ENCODE data around the gene AFTPH. TPM values are rescaled to one million over a fixed set of nuclear protein-coding genes. Genes with fewer than 3 reads are reported as not detected.

AFTPH gene
- polyA plus RNA-seq, 3 donors: 22.3 to 28.6 (median 28.4) TPM

DNA sequence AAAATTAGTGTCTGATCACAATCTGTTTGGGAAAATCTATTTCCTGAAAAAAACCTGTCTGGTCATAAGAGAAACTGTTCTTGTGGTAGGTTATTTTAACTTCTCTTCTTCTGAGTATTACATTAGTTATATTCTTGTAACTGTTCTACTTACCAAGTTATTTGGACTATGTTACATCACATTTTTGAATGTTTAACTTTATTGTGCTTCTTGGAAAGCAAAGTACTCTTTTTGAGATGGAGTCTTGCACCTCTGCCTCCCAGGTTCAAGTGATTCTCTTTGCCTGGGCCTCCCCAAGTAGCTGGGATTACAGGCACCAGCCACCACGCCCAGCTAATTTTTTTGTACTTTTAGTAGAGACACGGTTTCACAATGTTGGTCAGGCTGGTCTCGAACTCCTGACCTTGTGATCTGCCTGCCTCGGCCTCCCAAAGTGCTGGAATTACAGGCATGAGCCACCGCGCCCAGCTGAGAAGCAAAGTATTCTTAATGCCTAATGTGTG, 39.4 kb downstream of the AFTPH start:
- peaks cover 18% of the 10 kb centered on the region for H3K4me1 Mint-ChIP-seq

DNA sequence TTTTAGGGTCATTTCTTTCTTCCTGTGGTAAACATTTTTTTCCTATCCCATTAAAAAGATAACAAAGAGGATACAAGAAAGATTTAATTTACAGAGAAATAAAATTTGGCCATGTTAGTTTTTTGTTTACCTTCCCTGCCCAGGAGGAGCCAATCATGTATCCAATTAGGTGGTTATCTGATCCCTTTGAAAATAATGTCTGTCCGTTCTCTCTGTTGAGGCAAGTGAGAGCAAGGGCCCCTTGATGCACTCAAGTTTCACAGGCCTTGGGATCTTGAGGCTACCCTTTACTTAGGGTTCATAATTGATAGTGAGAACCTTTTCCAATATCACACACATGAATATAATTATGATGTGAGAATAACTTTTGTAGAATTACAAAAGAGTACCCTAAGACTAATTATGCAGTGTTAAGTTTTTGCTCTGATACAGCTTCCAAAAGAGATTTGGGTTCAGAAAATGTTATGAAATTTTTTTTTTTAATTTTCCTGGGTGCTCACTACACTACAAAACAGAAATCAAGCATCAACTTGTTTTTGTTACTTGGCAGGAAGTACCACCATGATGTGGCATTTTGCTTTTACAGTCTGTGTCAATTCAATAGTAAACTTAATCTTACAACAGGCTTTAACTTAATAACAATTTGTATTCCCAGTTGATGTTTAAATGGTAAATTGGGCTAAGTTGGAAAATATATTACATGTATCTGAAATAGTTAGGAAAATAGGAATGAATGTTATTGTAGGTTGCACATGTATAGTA, 42.0 kb downstream of the AFTPH start:
- Mint-ChIP-seq H3K27ac (peak overlapping the region in 4 of 7 donors; percentile 27 to 70 (median 60)), H3K4me3 (no peak overlapping the region), H3K9me3 (no peaks in the 10 kb centered on the region), H3K36me3 (peaks cover 27 to 34% of the 10 kb centered on the region in 2 donors), H3K27me3 (ENCODE audit: low read depth in 3 of 3) (peaks cover 0 to 1% (median 0%) of the 10 kb centered on the region in 3 donors), H3K4me1 (peaks cover 18% of the 10 kb centered on the region)
- Histone ChIP-seq H3K4me2 (replicated peaks; ENCODE audit: extremely low read depth, low read length, poor library complexity, severe bottlenecking) (no peak overlapping the region), H3K4me1 (ENCODE audit: control insufficient read depth in 1 of 2, insufficient read depth in 2 of 2, low read length in 2 of 2) (peaks cover 9 to 23% of the 10 kb centered on the region in 2 donors), H3K9me3 (replicated peaks in 1 of 2; ENCODE audit: control insufficient read depth in 1 of 2, insufficient read depth in 1 of 2, low read length in 2 of 2) (no peaks in the 10 kb centered on the region), H3K27ac (ENCODE audit: low read depth in 1 of 2, low read length in 2 of 2) (peak overlapping the region in 1 of 2 donors; percentile 30), H3K36me3 (replicated peaks in 1 of 2; ENCODE audit: control insufficient read depth in 1 of 2, insufficient read depth in 2 of 2, low read length in 2 of 2) (peaks cover 25 to 38% of the 10 kb centered on the region in 2 donors), H2AFZ (ENCODE audit: insufficient read depth, low read depth, low read length, poor library complexity, severe bottlenecking) (no peak overlapping the region), H3K79me2 (ENCODE audit: insufficient read depth, low read length) (peaks cover 81% of the 10 kb centered on the region), H3K4me3 (replicated peaks in 1 of 3; ENCODE audit: low read depth in 2 of 3, low read length in 3 of 3) (no peak overlapping the region), H4K20me1 (ENCODE audit: insufficient read depth, low read length) (peaks cover 95% of the 10 kb centered on the region), H3K9ac (ENCODE audit: insufficient read depth, low read length, poor library complexity, severe bottlenecking) (no peak overlapping the region), H3K27me3 (ENCODE audit: control insufficient read depth in 2 of 2, insufficient read depth in 2 of 2, low read length in 2 of 2) (no peaks in the 10 kb centered on the region)
- no peak for DNase-seq
- no CpG with 5 or more reads among the region's 1 CpG for WGBS (ENCODE audit: insufficient coverage)
- TF ChIP-seq, protein P1, sequence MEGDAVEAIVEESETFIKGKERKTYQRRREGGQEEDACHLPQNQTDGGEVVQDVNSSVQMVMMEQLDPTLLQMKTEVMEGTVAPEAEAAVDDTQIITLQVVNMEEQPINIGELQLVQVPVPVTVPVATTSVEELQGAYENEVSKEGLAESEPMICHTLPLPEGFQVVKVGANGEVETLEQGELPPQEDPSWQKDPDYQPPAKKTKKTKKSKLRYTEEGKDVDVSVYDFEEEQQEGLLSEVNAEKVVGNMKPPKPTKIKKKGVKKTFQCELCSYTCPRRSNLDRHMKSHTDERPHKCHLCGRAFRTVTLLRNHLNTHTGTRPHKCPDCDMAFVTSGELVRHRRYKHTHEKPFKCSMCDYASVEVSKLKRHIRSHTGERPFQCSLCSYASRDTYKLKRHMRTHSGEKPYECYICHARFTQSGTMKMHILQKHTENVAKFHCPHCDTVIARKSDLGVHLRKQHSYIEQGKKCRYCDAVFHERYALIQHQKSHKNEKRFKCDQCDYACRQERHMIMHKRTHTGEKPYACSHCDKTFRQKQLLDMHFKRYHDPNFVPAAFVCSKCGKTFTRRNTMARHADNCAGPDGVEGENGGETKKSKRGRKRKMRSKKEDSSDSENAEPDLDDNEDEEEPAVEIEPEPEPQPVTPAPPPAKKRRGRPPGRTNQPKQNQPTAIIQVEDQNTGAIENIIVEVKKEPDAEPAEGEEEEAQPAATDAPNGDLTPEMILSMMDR (IDR thresholded peaks at IDR 0.05): no peak
- intact Hi-C loops (cut with micrococcal nuclease): loop anchor here (5.0 to 10.0 kb wide), 2 partner anchors 44 to 521 kb away; partner anchors contain the start of gene AFTPH (in 1 of the 2)

More for the DNA sequence above, 39.4 kb downstream of the AFTPH start:
- Histone ChIP-seq H3K4me3 (replicated peaks in 1 of 3; ENCODE audit: low read depth in 2 of 3, low read length in 3 of 3) (no peak overlapping the region), H3K36me3 (replicated peaks in 1 of 2; ENCODE audit: control insufficient read depth in 1 of 2, insufficient read depth in 2 of 2, low read length in 2 of 2) (peaks cover 5 to 27% of the 10 kb centered on the region in 2 donors), H3K27ac (ENCODE audit: low read depth in 1 of 2, low read length in 2 of 2) (peak overlapping the region in 1 of 2 donors; percentile 47), H3K9ac (ENCODE audit: insufficient read depth, low read length, poor library complexity, severe bottlenecking) (no peak overlapping the region), H3K9me3 (replicated peaks in 1 of 2; ENCODE audit: control insufficient read depth in 1 of 2, insufficient read depth in 1 of 2, low read length in 2 of 2) (no peaks in the 10 kb centered on the region), H2AFZ (ENCODE audit: insufficient read depth, low read depth, low read length, poor library complexity, severe bottlenecking) (no peak overlapping the region), H3K4me1 (ENCODE audit: control insufficient read depth in 1 of 2, insufficient read depth in 2 of 2, low read length in 2 of 2) (peaks cover 9 to 23% of the 10 kb centered on the region in 2 donors), H3K79me2 (ENCODE audit: insufficient read depth, low read length) (peaks cover 98% of the 10 kb centered on the region), H3K4me2 (replicated peaks; ENCODE audit: extremely low read depth, low read length, poor library complexity, severe bottlenecking) (no peak overlapping the region), H4K20me1 (ENCODE audit: insufficient read depth, low read length) (peaks cover 99% of the 10 kb centered on the region), H3K27me3 (ENCODE audit: control insufficient read depth in 2 of 2, insufficient read depth in 2 of 2, low read length in 2 of 2) (no peaks in the 10 kb centered on the region)
- no peak overlapping the region for H3K4me3 Mint-ChIP-seq
- TF ChIP-seq, protein P1 (IDR thresholded peaks at IDR 0.05): no peak
- H3K9me3 Mint-ChIP-seq: no peaks in the 10 kb centered on the region
- peaks cover 15 to 30% of the 10 kb centered on the region in 2 donors for H3K36me3 Mint-ChIP-seq
- peak overlapping the region in 2 of 7 donors; percentile 15 to 50 for H3K27ac Mint-ChIP-seq
- intact Hi-C loops (cut with micrococcal nuclease): loop anchor here (5.0 to 10.0 kb wide), 2 partner anchors 231 to 519 kb away; no protein-coding TSS in a partner anchor
- no peak for DNase-seq
- 67% methylated on average over 1 of the region's 6 CpGs for WGBS (ENCODE audit: insufficient coverage)
- peaks cover 0 to 1% (median 0%) of the 10 kb centered on the region in 3 donors for H3K27me3 Mint-ChIP-seq (ENCODE audit: low read depth in 3 of 3)
